B cell (primary cell): Measurements from ENCODE around the gene ZFYVE21.

Experiments
- CTCF ChIP-seq: fragments of 200-600 bp; IDR thresholded peaks from one replicate; pipeline ENCODE4 v1.8.0; 2022; ENCODE audit warnings: antibody characterized with exemption, mild to moderate bottlenecking
- EZH2 ChIP-seq: IDR thresholded peaks from 2 replicates; pipeline ENCODE4 v1.6.1; 2012; ENCODE audit warnings: borderline replicate concordance, low read depth, mild to moderate bottlenecking, moderate library complexity, low read length; ENCODE audit not compliant: insufficient read depth, poor library complexity, severe bottlenecking

- no peak for TF ChIP-seq CTCF
- no peak for TF ChIP-seq EZH2
These were observed 21.2 kb downstream of the ZFYVE21 start for GRCh38 chr14:103736546-103737431.
